HEK293 (cell line): Measurements from ENCODE around the gene DCAF15.

Source experiments
- CTCF ChIP-seq: fragments of 450-650 bp; formaldehyde crosslinking; IDR thresholded peaks from 2 replicates; pipeline ENCODE4 v1.5.1; 2016; ENCODE audit warnings: missing biosample characterization, missing genetic modification characterization
- GLIS1 ChIP-seq: fragments of 450-650 bp; formaldehyde crosslinking; IDR thresholded peaks from 2 replicates; pipeline ENCODE4 v1.5.1; 2016; ENCODE audit warnings: missing biosample characterization, missing genetic modification characterization
- KLF1 ChIP-seq: fragments of 450-650 bp; formaldehyde crosslinking; IDR thresholded peaks from 2 replicates; pipeline ENCODE4 v1.5.1; 2016; ENCODE audit warnings: missing biosample characterization, missing genetic modification characterization
- OSR2 ChIP-seq: fragments of 450-650 bp; formaldehyde crosslinking; IDR thresholded peaks from 2 replicates; pipeline ENCODE4 v1.5.1; 2016; ENCODE audit warnings: missing biosample characterization, missing genetic modification characterization
- PBX3 ChIP-seq: sonication (generic); formaldehyde crosslinking; IDR thresholded peaks from 2 replicates; pipeline ENCODE4 v1.8.1; 2022; ENCODE audit warnings: mild to moderate bottlenecking, moderate library complexity, missing genetic modification reagents
- REST ChIP-seq: fragments of 450-650 bp; formaldehyde crosslinking; IDR thresholded peaks from 2 replicates; pipeline ENCODE4 v1.5.1; 2016; ENCODE audit warnings: missing biosample characterization, missing genetic modification characterization
- SP3 ChIP-seq: fragments of 450-650 bp; formaldehyde crosslinking; IDR thresholded peaks from 2 replicates; pipeline ENCODE4 v1.5.1; 2016; ENCODE audit warnings: missing biosample characterization, missing genetic modification characterization
- ZBTB8A ChIP-seq: fragments of 450-650 bp; formaldehyde crosslinking; IDR thresholded peaks from 2 replicates; pipeline ENCODE4 v1.5.1; 2016; ENCODE audit warnings: missing biosample characterization, missing genetic modification characterization
- ZNF155 ChIP-seq: fragments of 450-650 bp; formaldehyde crosslinking; IDR thresholded peaks from 2 replicates; pipeline ENCODE4 v1.5.1; 2016; ENCODE audit warnings: missing biosample characterization, missing genetic modification characterization
- ZNF26 ChIP-seq: fragments of 450-650 bp; formaldehyde crosslinking; IDR thresholded peaks from 2 replicates; pipeline ENCODE4 v1.5.1; 2016; ENCODE audit warnings: missing biosample characterization, missing genetic modification characterization
- ZNF274 ChIP-seq, 2 experiments: fragments of 200-500 bp in 1 of 2; fragments of 450-650 bp in 1 of 2; sonication (Bioruptor generic) in 1 of 2; formaldehyde crosslinking in 1 of 2; IDR thresholded peaks; 2 replicates each; pipeline versions ENCODE4 v1.5.1 to v1.6.1; 2014 to 2016; ENCODE audit warnings: borderline replicate concordance in 1 of 2, inconsistent platforms in 1 of 2, low read length in 1 of 2, missing biosample characterization in 1 of 2, missing genetic modification characterization in 1 of 2

- TF ChIP-seq PBX3 (no peak), ZNF26 (tag by site-specific recombination) (no peak), CTCF (tag by site-specific recombination) (no peak), KLF1 (no peak), SP3 (no peak), ZNF155 (tag by site-specific recombination) (no peak), ZNF274 (IDR thresholded peaks at IDR 0.05; ENCODE audit: low read length) (no peak), ZNF274 (tag by site-specific recombination; IDR thresholded peaks at IDR 0.05; ENCODE audit: borderline replicate concordance) (no peak), OSR2 (no peak), GLIS1 (tag by site-specific recombination) (no peak), ZBTB8A (no peak), REST (tag by site-specific recombination) (no peak)
Measured at GRCh38 chr19:13932149-13932637, 20.1 kb upstream of the DCAF15 start.
